GM08714 (cell line): Measurements from ENCODE around the gene UBE2E2.

Source experiments
- H3K4me3 ChIP-seq: fragments of 200-500 bp; sonication (Bioruptor generic); 2 replicates; pipeline ENCODE4 v1.5.1; 2014; ENCODE audit warnings: mild to moderate bottlenecking, low read length, inconsistent platforms
- ZNF274 ChIP-seq: IDR thresholded peaks from 2 replicates; pipeline ENCODE4 v1.6.1; 2012; ENCODE audit warnings: mild to moderate bottlenecking, low read depth, low read length

The UBE2E2 gene

GRCh38 chr3:23405081-23405480 is 202.0 kb downstream of the UBE2E2 start:
- H3K4me3 ChIP-seq: no peak overlapping the region
- TF ChIP-seq ZNF274: no peak

- TF ChIP-seq ZNF274: no peak
- no peak overlapping the region for H3K4me3 ChIP-seq
Observed at GRCh38 chr3:23406601-23407000, 203.5 kb downstream of the UBE2E2 start.

GRCh38 chr3:23418026-23418425 is 214.9 kb downstream of the UBE2E2 start:
- TF ChIP-seq ZNF274: no peak
- H3K4me3 ChIP-seq: no peak overlapping the region

GRCh38 chr3:23421811-23422516 is 218.8 kb downstream of the UBE2E2 start:
- no peak for TF ChIP-seq ZNF274
- H3K4me3 ChIP-seq: no peak overlapping the region

- H3K4me3 ChIP-seq: no peak overlapping the region
- no peak for TF ChIP-seq ZNF274
Observed at GRCh38 chr3:23422517-23422851, 219.4 kb downstream of the UBE2E2 start.

GRCh38 chr3:23425410-23425809 is 222.3 kb downstream of the UBE2E2 start:
- no peak for TF ChIP-seq ZNF274
- no peak overlapping the region for H3K4me3 ChIP-seq

- TF ChIP-seq ZNF274: no peak
- no peak overlapping the region for H3K4me3 ChIP-seq
Observed at GRCh38 chr3:23430781-23431398, 227.8 kb downstream of the UBE2E2 start.

GRCh38 chr3:23431764-23432163 is 228.6 kb downstream of the UBE2E2 start:
- H3K4me3 ChIP-seq: no peak overlapping the region
- no peak for TF ChIP-seq ZNF274

- no peak for TF ChIP-seq ZNF274
- H3K4me3 ChIP-seq: no peak overlapping the region
Observed at GRCh38 chr3:23435318-23435717, 232.2 kb downstream of the UBE2E2 start.

- no peak overlapping the region for H3K4me3 ChIP-seq
- no peak for TF ChIP-seq ZNF274
Observed at GRCh38 chr3:23435904-23436303, 232.8 kb downstream of the UBE2E2 start.

- no peak for TF ChIP-seq ZNF274
Observed at GRCh38 chr3:23437484-23438145, 234.5 kb downstream of the UBE2E2 start.

GRCh38 chr3:23438657-23439056 is 235.5 kb downstream of the UBE2E2 start:
- TF ChIP-seq ZNF274: no peak
- H3K4me3 ChIP-seq: no peak overlapping the region

More at GRCh38 chr3:23437484-23438145, 234.5 kb downstream of the UBE2E2 start:
- H3K4me3 ChIP-seq: no peak overlapping the region

- no peak overlapping the region; the same call in 1 of the 2 replicates for H3K4me3 ChIP-seq
- TF ChIP-seq ZNF274: no peak
Observed at GRCh38 chr3:23439080-23439479, 236.0 kb downstream of the UBE2E2 start.

GRCh38 chr3:23440416-23441294 is 237.5 kb downstream of the UBE2E2 start:
- no peak for TF ChIP-seq ZNF274

More at GRCh38 chr3:23440416-23441294, 237.5 kb downstream of the UBE2E2 start:
- H3K4me3 ChIP-seq: no peak overlapping the region
